A172 (cell line): ENCODE data around the gene RIC8A. TPM values are rescaled to one million over a fixed set of nuclear protein-coding genes. Genes with fewer than 3 reads are reported as not detected.

Source experiments
- DNase-seq: peaks from one replicate; pipeline ENCODE4 v3.0.0-alpha.2; 2015; ENCODE audit warnings: low spot score
- total RNA-seq: library from RNA; depleted of rRNA; stranded (reverse); fragments of >200 nt; shearing (Covaris generic); gene quantifications from 2 replicates; pipeline ENCODE4 v1.2.3, GENCODE V29; 2014

The RIC8A gene
- total RNA-seq, 1 experiment from 2014 or later, result 276 TPM

- DNase-seq, result no peak
Measured at GRCh38 chr11:203945-204586, 3.4 kb upstream of the RIC8A start.

GRCh38 chr11:204587-205109 lies 2.9 kb upstream of the RIC8A start:
- DNase-seq, result no peak

GRCh38 chr11:205221-206001 lies 2.1 kb upstream of the RIC8A start:
- DNase-seq, result no peak

GRCh38 chr11:206002-206384 lies 1.5 kb upstream of the RIC8A start:
- DNase-seq, result no peak

- no peak for DNase-seq
Measured at GRCh38 chr11:206526-207207, 841 bp upstream of the RIC8A start.

- peak; percentile 51 for DNase-seq
Measured at GRCh38 chr11:207863-208180, 314 bp downstream of the RIC8A start.

- DNase-seq, result peak; percentile 64
Measured at GRCh38 chr11:208181-208916, 841 bp downstream of the RIC8A start.

- no peak for DNase-seq
Measured at GRCh38 chr11:208917-209260, 1.4 kb downstream of the RIC8A start.

- no peak for DNase-seq
Measured at GRCh38 chr11:209275-210121, 2.0 kb downstream of the RIC8A start.

GRCh38 chr11:210122-210802 lies 2.8 kb downstream of the RIC8A start:
- peak; percentile 83 for DNase-seq

- no peak for DNase-seq
Measured at GRCh38 chr11:210803-211180, 3.3 kb downstream of the RIC8A start.

- DNase-seq, result no peak
Measured at GRCh38 chr11:211295-211694, 3.8 kb downstream of the RIC8A start.

GRCh38 chr11:211741-212140 lies 4.2 kb downstream of the RIC8A start:
- DNase-seq, result no peak

- DNase-seq, result no peak
Measured at GRCh38 chr11:212150-213100, 4.9 kb downstream of the RIC8A start.

- peak; percentile 27 for DNase-seq
Measured at GRCh38 chr11:213111-213510, 5.6 kb downstream of the RIC8A start.

- no peak for DNase-seq
Measured at GRCh38 chr11:214083-214482, 6.6 kb downstream of the RIC8A start.

- DNase-seq, result peak; percentile 27
Measured at GRCh38 chr11:215581-216037, 8.1 kb downstream of the RIC8A start.

GRCh38 chr11:216081-216974 lies 8.8 kb downstream of the RIC8A start:
- DNase-seq, result no peak
